Activated T-cell treated with anti-CD3 and anti-CD28 coated beads, Interleukin-2, amount 50 U/mL, for 24 hours (primary cell): ENCODE data around the gene RENBP.
A peak's percentile ranks its signal among the peaks of the same experiment; 100 is the strongest.

Source experiments
- DNase-seq: peaks from one replicate; pipeline ENCODE4 v3.0.0-alpha.2; 2020
- H3K27ac Mint-ChIP-seq: 2 replicates; pipeline ENCODE4 v1.8.0; 2020; ENCODE audit warnings: mild to moderate bottlenecking, mixed read lengths
- H3K27me3 Mint-ChIP-seq: 2 replicates; pipeline ENCODE4 v1.8.0; 2020; ENCODE audit warnings: mixed read lengths
- H3K36me3 Mint-ChIP-seq: 2 replicates; pipeline ENCODE4 v1.8.0; 2020; ENCODE audit warnings: low read depth, mixed read lengths
- H3K4me1 Mint-ChIP-seq: 2 replicates; pipeline ENCODE4 v1.8.0; 2020; ENCODE audit warnings: low read depth, mixed read lengths
- H3K4me3 Mint-ChIP-seq: 2 replicates; pipeline ENCODE4 v1.8.0; 2020; ENCODE audit warnings: mild to moderate bottlenecking, moderate library complexity, mixed read lengths
- H3K9me3 Mint-ChIP-seq: 2 replicates; pipeline ENCODE4 v1.8.0; 2020; ENCODE audit warnings: mixed read lengths

Gene RENBP

DNA sequence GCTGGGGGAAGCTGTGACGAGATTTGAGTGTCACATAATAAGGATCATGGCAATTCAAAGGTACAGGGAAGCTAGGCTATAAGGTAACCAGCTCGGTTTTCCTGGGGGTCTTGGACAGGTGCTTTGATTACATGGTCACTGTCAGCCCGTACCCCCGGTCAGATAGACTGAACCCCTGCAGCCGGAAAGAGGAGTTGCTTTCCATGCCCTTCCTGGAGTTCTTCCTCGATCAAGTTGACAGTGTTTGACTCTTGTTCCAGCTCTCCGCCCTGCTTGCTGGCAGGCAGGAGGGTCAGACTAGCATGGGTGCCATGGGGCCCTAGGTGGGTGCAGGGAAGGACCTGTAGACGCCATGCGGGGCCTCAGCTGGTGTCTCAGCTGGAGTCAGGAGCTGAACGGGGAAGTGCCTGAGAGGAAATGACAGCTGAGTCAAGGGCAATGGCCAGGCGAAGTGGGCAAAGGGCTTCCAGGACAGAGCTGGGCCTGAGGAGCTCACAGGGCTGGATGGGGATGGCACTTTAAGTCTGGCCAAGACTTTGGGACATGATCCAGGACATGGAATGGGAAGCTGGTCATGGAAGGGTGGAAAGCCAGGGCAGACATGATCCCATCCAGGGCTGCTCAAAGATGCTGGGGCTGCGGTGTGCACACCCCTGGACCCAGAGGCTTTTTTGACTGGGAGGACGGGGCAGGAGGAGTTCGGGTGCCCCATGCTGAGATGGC is 29.7 kb upstream of the RENBP start:
- DNase-seq: no peak
- Mint-ChIP-seq H3K4me1 (peaks cover 25% of the 10 kb centered on the region), H3K9me3 (no peaks in the 10 kb centered on the region), H3K27me3 (peaks cover 3% of the 10 kb centered on the region), H3K4me3 (peak overlapping the region; percentile 83), H3K36me3 (peaks cover 24% of the 10 kb centered on the region), H3K27ac (peak overlapping the region; percentile 94)

- H3K27me3 Mint-ChIP-seq: peaks cover 3% of the 10 kb centered on the region
- H3K4me1 Mint-ChIP-seq: peaks cover 26% of the 10 kb centered on the region
- H3K36me3 Mint-ChIP-seq: peaks cover 32% of the 10 kb centered on the region
- H3K9me3 Mint-ChIP-seq: no peaks in the 10 kb centered on the region
- DNase-seq: no peak
- peak overlapping the region; percentile 94 for H3K27ac Mint-ChIP-seq
- peak overlapping the region; percentile 83 for H3K4me3 Mint-ChIP-seq
Measured at GRCh38 chrX:153973127-153974002, 28.9 kb upstream of the RENBP start.

DNA sequence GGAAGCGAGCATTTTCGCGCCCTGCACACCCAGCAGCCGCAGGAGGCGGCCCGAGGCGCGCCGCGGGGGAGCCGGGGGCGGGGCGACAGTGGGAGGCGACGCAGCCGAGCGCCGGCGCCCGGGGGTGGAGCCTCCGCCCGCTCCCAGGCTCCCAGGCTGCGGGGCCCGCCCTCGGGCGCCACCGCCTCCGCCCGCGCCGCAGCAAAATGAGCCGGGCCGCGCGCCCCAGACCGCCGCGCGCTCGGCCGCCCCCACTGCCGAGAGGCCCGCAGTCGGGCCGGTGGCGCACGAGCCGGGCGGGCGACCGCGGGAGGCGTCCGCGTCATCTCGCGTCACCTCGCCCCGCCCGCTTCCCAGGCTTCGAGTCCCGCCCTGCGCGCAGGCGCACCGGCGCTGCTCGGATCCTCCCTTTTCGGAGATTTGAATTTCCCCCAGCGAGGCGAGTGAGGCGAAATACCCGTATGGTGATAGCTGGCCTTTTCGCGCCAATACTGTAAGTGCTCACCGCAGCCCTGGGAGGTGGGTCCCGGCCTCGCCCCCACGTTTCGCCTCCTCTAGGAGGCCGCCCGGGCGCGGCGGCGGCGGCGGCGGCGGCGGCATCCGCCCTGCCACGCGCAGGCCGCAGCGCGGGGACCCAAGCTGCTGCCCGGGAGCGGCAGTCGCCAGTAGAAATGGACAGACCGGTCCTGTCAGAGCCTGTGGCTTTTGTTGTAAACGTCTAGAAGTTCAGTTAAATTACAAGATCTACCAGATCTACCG is 28.1 kb upstream of the RENBP start, which contains the start of gene TMEM187:
Gene TMEM187, plus strand, starts transcription at position 387 of the 759 bp plus-strand sequence. CDS start 9,309 bp downstream, outside the sequence.
- no peaks in the 10 kb centered on the region for H3K9me3 Mint-ChIP-seq
- H3K36me3 Mint-ChIP-seq: peaks cover 40% of the 10 kb centered on the region
- H3K27me3 Mint-ChIP-seq: peaks cover 3% of the 10 kb centered on the region
- peak within 1 kb of the TSS; percentile 100 for H3K27ac Mint-ChIP-seq
- peak within 1 kb of the TSS; percentile 100 for H3K4me3 Mint-ChIP-seq
- peak; percentile 94 for DNase-seq
- peaks cover 34% of the 10 kb centered on the region for H3K4me1 Mint-ChIP-seq

DNA sequence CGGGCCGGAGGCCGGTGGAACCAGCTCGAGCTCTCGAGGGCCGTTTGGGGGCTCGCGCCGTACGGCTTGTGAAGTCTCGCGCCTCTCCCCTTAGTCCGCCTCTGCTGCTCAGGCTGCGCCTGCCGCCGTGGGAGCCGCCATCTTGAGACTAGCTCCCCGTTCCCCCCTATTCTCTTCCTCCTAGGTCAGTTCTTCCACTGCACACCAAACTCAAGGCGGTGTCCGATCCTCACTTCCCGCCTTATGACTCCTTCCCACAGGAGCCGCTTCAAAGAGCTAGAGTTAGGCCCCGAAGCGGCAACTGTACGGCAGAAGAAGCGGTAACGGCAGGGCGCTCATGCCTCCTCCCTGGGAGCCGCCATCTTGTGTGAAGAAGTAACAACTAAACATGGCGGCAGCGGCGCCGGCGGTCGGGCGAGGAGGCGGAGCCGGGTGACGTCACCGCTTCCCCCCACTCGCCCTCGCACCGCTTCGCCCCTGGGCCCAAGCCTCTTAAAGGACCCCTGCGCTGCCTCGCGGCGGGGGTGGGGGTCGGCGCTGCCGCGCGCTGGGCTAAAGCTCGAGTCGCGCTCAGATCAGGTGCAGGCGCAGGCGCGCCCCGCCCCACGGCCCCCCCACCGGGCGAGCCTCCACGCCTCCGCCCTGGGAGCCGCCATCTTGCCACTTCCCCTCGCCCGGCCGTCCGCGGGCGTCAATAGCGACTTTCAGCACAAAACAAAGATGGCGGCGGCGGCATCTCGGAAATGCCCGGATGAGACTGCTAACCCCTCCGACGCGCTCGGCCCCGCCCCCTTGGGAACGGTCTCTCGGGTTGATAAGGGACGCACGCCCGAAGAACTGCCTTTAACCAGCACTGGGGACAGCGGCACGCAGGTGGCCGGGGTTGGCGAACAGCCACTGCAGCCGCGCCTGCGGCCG is 27.3 kb upstream of the RENBP start, which contains the start of gene HCFC1:
Gene HCFC1, minus strand, starts transcription at position 369 of the 918 bp plus-strand sequence. CDS start 978 bp downstream, outside the sequence.
- peak within 1 kb of the TSS; percentile 100 for H3K4me3 Mint-ChIP-seq
- H3K36me3 Mint-ChIP-seq: peaks cover 49% of the 10 kb centered on the region
- peaks cover 3% of the 10 kb centered on the region for H3K27me3 Mint-ChIP-seq
- no peaks in the 10 kb centered on the region for H3K9me3 Mint-ChIP-seq
- peak within 1 kb of the TSS; percentile 100 for H3K27ac Mint-ChIP-seq
- H3K4me1 Mint-ChIP-seq: peaks cover 42% of the 10 kb centered on the region
- DNase-seq: peak; percentile 96

- H3K27me3 Mint-ChIP-seq: peaks cover 3% of the 10 kb centered on the region
- H3K4me1 Mint-ChIP-seq: peaks cover 48% of the 10 kb centered on the region
- H3K27ac Mint-ChIP-seq: peak overlapping the region; percentile 100
- DNase-seq: peak; percentile 94
- H3K4me3 Mint-ChIP-seq: peak overlapping the region; percentile 100
- H3K36me3 Mint-ChIP-seq: peaks cover 55% of the 10 kb centered on the region
- H3K9me3 Mint-ChIP-seq: no peaks in the 10 kb centered on the region
Measured at GRCh38 chrX:153971124-153971449, 26.6 kb upstream of the RENBP start.

GRCh38 chrX:153970357-153971123 is 26.1 kb upstream of the RENBP start:
- Mint-ChIP-seq H3K27ac (peak overlapping the region; percentile 100), H3K4me3 (peak overlapping the region; percentile 100), H3K27me3 (no peaks in the 10 kb centered on the region), H3K4me1 (peaks cover 49% of the 10 kb centered on the region), H3K36me3 (peaks cover 59% of the 10 kb centered on the region), H3K9me3 (no peaks in the 10 kb centered on the region)
- no peak for DNase-seq

GRCh38 chrX:153969904-153970356 is 25.5 kb upstream of the RENBP start:
- H3K27me3 Mint-ChIP-seq: no peaks in the 10 kb centered on the region
- H3K4me3 Mint-ChIP-seq: peak overlapping the region; percentile 100
- H3K4me1 Mint-ChIP-seq: peaks cover 54% of the 10 kb centered on the region
- peak overlapping the region; percentile 97 for H3K27ac Mint-ChIP-seq
- DNase-seq: peak; percentile 59
- peaks cover 65% of the 10 kb centered on the region for H3K36me3 Mint-ChIP-seq
- no peaks in the 10 kb centered on the region for H3K9me3 Mint-ChIP-seq

GRCh38 chrX:153969125-153969903 is 24.9 kb upstream of the RENBP start:
- Mint-ChIP-seq H3K9me3 (no peaks in the 10 kb centered on the region), H3K4me3 (peak overlapping the region; percentile 100), H3K36me3 (peaks cover 71% of the 10 kb centered on the region), H3K27ac (peak overlapping the region; percentile 97), H3K4me1 (peaks cover 52% of the 10 kb centered on the region), H3K27me3 (no peaks in the 10 kb centered on the region)
- DNase-seq: no peak

DNA sequence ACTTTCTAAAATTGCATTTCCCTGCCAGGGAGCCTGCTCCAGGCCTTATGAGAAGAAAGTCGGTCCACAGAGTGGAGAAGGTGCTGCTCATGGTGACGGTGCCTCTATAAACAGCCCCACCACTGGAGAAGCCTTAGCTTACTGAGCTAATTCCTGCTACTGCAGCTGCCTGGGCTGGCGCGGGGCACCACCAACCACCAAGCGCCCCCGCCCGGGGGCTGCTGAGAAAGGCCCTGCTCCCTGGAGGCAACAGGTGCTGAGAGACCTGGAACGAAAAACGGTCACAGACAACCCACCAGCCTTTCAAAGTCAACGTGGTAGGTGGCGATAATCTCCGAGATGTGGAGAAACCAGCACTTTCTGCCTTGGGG is 24.3 kb upstream of the RENBP start:
- Mint-ChIP-seq H3K4me1 (peaks cover 47% of the 10 kb centered on the region), H3K27me3 (no peaks in the 10 kb centered on the region), H3K36me3 (peaks cover 77% of the 10 kb centered on the region), H3K9me3 (no peaks in the 10 kb centered on the region), H3K27ac (peak overlapping the region; percentile 97), H3K4me3 (peak overlapping the region; percentile 100)
- peak; percentile 60 for DNase-seq

- peak overlapping the region; percentile 97 for H3K27ac Mint-ChIP-seq
- H3K4me1 Mint-ChIP-seq: peaks cover 42% of the 10 kb centered on the region
- no peak for DNase-seq
- H3K9me3 Mint-ChIP-seq: no peaks in the 10 kb centered on the region
- no peaks in the 10 kb centered on the region for H3K27me3 Mint-ChIP-seq
- H3K4me3 Mint-ChIP-seq: peak overlapping the region; percentile 100
- peaks cover 81% of the 10 kb centered on the region for H3K36me3 Mint-ChIP-seq
Measured at GRCh38 chrX:153968255-153968654, 23.8 kb upstream of the RENBP start.

DNA sequence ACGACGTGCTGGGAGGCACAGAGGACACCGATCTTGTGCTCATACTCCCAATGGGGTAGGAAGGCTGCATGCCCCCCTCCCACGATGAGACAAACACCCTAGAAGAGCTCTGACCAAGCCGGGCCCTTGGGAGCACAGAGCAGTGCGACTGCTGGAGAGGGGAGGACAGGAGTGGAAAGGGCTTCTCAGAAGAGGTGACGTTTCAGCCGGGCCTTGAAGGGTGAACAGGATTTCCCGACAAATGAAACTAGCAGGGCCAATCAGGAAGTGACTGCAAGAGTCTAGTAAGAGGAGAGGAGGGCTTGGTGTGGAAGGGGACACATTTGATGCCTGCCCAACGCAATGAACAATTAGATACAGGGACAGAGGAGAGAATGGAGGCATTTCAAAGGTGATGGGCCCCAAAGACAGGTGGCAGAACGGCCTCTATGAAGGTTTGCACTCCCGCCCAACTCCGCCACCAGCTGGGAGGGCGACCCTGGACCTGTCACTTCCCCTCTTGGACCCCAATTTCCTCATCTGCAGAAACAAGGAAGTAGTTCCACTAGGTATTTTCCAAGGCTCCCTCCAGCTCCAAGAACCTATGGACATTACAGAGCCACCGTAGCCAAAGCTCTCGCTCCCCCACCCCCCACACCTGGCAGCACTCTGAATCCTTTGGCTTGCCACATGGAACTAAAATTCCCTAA is 23.2 kb upstream of the RENBP start:
- Mint-ChIP-seq H3K4me1 (peaks cover 39% of the 10 kb centered on the region), H3K27ac (peak overlapping the region; percentile 97), H3K36me3 (peaks cover 83% of the 10 kb centered on the region), H3K27me3 (no peaks in the 10 kb centered on the region), H3K9me3 (no peaks in the 10 kb centered on the region), H3K4me3 (peak overlapping the region; percentile 100)
- DNase-seq: no peak
